WTC11 (cell line): Measurements from ENCODE around the gene PHACTR3. TPM values are rescaled to one million over a fixed set of nuclear protein-coding genes. Genes with fewer than 3 reads are reported as not detected.

Experiments used
- ATAC-seq: fragments of 200-7000 bp; cut with Tn5 transposase; 2 replicates; pipeline ENCODE4 v1.10.0; 2021; ENCODE audit warnings: mild to moderate bottlenecking, moderate library complexity
- CTCF ChIA-PET: fragments of 300-600 bp; sonication (Branson Sonifier 250); formaldehyde crosslinking; loops from one replicate; lab custom pipeline; 2021; ENCODE audit warnings: antibody characterized with exemption; lab: Charles Lee
- POLR2A ChIA-PET: fragments of 350-600 bp; sonication (Branson Sonifier 250); formaldehyde crosslinking; loops from one replicate; lab custom pipeline; 2021; ENCODE audit warnings: antibody characterized with exemption; lab: Charles Lee
- DNase-seq: peaks from one replicate; pipeline ENCODE4 v3.0.0; 2021; ENCODE audit warnings: low spot score
- H3K27ac Mint-ChIP-seq: 2 replicates; pipeline ENCODE4 v1.8.0; 2021; ENCODE audit warnings: mixed read lengths
- H3K27me3 Mint-ChIP-seq: 2 replicates; pipeline ENCODE4 v1.8.0; 2021; ENCODE audit warnings: low read depth, mild to moderate bottlenecking, moderate library complexity, mixed read lengths
- H3K36me3 Mint-ChIP-seq: 2 replicates; pipeline ENCODE4 v1.8.0; 2021; ENCODE audit warnings: mixed read lengths
- H3K4me1 Mint-ChIP-seq: 2 replicates; pipeline ENCODE4 v1.8.0; 2022; ENCODE audit warnings: mixed read lengths
- H3K4me3 Mint-ChIP-seq: 2 replicates; pipeline ENCODE4 v1.8.0; 2021; ENCODE audit warnings: mild to moderate bottlenecking, moderate library complexity, mixed read lengths
- H3K9me3 Mint-ChIP-seq: 2 replicates; pipeline ENCODE4 v1.8.0; 2021; ENCODE audit warnings: mixed read lengths
- CREM ChIP-seq: sonication (generic); formaldehyde crosslinking; IDR thresholded peaks from 2 replicates; pipeline ENCODE4 v1.8.1; 2022; ENCODE audit warnings: mild to moderate bottlenecking, missing genetic modification reagents, moderate library complexity
- EMX1 ChIP-seq: fragments of 250-450 bp; sonication (Bioruptor Pico); IDR thresholded peaks from 2 replicates; pipeline ENCODE4 v1.8.0; 2021; ENCODE audit warnings: mild to moderate bottlenecking
- FOXK1 ChIP-seq: sonication (generic); formaldehyde crosslinking; IDR thresholded peaks from 2 replicates; pipeline ENCODE4 v1.8.0; 2022; ENCODE audit warnings: mild to moderate bottlenecking, moderate library complexity, missing genetic modification reagents
- JAZF1 ChIP-seq: fragments of 250-450 bp; sonication (Bioruptor Pico); IDR thresholded peaks from 2 replicates; pipeline ENCODE4 v1.9.0; 2021; ENCODE audit warnings: moderate library complexity, mild to moderate bottlenecking, inconsistent platforms
- KAT7 ChIP-seq: sonication (generic); formaldehyde crosslinking; IDR thresholded peaks from 2 replicates; pipeline ENCODE4 v1.8.1; 2023; ENCODE audit warnings: missing genetic modification reagents, mild to moderate bottlenecking, borderline replicate concordance
- MYBL2 ChIP-seq: sonication (generic); formaldehyde crosslinking; IDR thresholded peaks from 2 replicates; pipeline ENCODE4 v1.8.1; 2023; ENCODE audit warnings: mild to moderate bottlenecking, moderate library complexity, missing genetic modification reagents
- PRRX2 ChIP-seq: fragments of 250-450 bp; sonication (Bioruptor Pico); IDR thresholded peaks from 2 replicates; pipeline ENCODE4 v1.8.0; 2021; ENCODE audit warnings: mild to moderate bottlenecking
- RORB ChIP-seq: fragments of 250-450 bp; sonication (Bioruptor Pico); IDR thresholded peaks from 2 replicates; pipeline ENCODE4 v1.9.0; 2021; ENCODE audit warnings: mild to moderate bottlenecking
- SMAD3 ChIP-seq: sonication (generic); formaldehyde crosslinking; IDR thresholded peaks from 2 replicates; pipeline ENCODE4 v1.8.0; 2022; ENCODE audit warnings: missing genetic modification reagents, mild to moderate bottlenecking, borderline replicate concordance
- SP1 ChIP-seq: sonication (generic); formaldehyde crosslinking; conservative IDR thresholded peaks from 2 replicates; pipeline ENCODE4 v1.8.1; 2022; ENCODE audit warnings: missing genetic modification reagents
- ZMAT4 ChIP-seq: fragments of 250-450 bp; sonication (Bioruptor Pico); IDR thresholded peaks from 2 replicates; pipeline ENCODE4 v1.9.0; 2021; ENCODE audit warnings: mild to moderate bottlenecking
- ZNF232 ChIP-seq: sonication (generic); formaldehyde crosslinking; IDR thresholded peaks from 2 replicates; pipeline ENCODE4 v1.8.0; 2022; ENCODE audit warnings: mild to moderate bottlenecking, missing genetic modification reagents
- ZNF396 ChIP-seq: fragments of 250-450 bp; sonication (Bioruptor Pico); IDR thresholded peaks from 2 replicates; pipeline ENCODE4 v1.8.0; 2021; ENCODE audit warnings: mild to moderate bottlenecking, moderate library complexity, borderline replicate concordance
- total RNA-seq: library from RNA; stranded (reverse); gene quantifications from 3 replicates; pipeline ENCODE4 v1.2.3, GENCODE V29; 2021
- TF ChIP-seq, protein P1 (sequence below): sonication (generic); formaldehyde crosslinking; IDR thresholded peaks from 2 replicates; pipeline ENCODE4 v1.8.0; 2022; ENCODE audit warnings: mild to moderate bottlenecking, missing genetic modification reagents
- TF ChIP-seq, protein P2 (sequence below): sonication (generic); formaldehyde crosslinking; IDR thresholded peaks from 2 replicates; pipeline ENCODE4 v1.8.1; 2023; ENCODE audit warnings: mild to moderate bottlenecking, missing genetic modification reagents, moderate library complexity
- TF ChIP-seq, protein P3 (sequence below): sonication (generic); formaldehyde crosslinking; IDR thresholded peaks from 2 replicates; pipeline ENCODE4 v1.8.0; 2023; ENCODE audit warnings: missing genetic modification reagents, mild to moderate bottlenecking, borderline replicate concordance
- TF ChIP-seq, protein P4 (sequence below): sonication (generic); formaldehyde crosslinking; IDR thresholded peaks from 2 replicates; pipeline ENCODE4 v1.8.1; 2022; ENCODE audit warnings: low read depth, mild to moderate bottlenecking, moderate library complexity, missing genetic modification reagents, borderline replicate concordance

PHACTR3 gene
- total RNA-seq, 1 experiment from 2014 or later, result 0.28 TPM

DNA sequence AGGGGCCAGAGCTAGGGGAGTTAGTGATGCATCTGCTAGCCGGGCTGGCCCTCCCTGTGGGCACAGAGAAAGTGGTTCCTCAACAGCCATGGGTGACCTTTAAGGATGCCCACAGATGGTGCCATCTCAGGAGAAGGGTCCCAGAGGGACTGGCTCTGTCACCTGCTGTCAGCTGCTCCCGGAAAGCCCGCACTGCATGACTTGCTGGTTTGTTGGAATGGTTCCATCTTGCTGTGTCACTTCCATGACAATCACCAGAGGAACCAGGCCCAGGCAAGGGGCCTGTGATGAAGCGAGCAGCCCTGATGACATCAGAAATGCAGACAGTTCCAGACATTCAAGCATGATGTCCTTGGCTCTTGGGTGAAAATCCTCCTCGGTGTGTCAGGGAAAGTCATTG lies 125.2 kb downstream of the PHACTR3 start (continued):
- TF ChIP-seq SMAD3 (CRISPR knock-in tag) (no peak), FOXK1 (CRISPR knock-in tag) (no peak), RORB (CRISPR knock-in tag) (no peak), ZNF396 (CRISPR knock-in tag) (no peak), KAT7 (CRISPR knock-in tag) (no peak), MYBL2 (CRISPR knock-in tag) (no peak)
- TF ChIP-seq, protein P1, sequence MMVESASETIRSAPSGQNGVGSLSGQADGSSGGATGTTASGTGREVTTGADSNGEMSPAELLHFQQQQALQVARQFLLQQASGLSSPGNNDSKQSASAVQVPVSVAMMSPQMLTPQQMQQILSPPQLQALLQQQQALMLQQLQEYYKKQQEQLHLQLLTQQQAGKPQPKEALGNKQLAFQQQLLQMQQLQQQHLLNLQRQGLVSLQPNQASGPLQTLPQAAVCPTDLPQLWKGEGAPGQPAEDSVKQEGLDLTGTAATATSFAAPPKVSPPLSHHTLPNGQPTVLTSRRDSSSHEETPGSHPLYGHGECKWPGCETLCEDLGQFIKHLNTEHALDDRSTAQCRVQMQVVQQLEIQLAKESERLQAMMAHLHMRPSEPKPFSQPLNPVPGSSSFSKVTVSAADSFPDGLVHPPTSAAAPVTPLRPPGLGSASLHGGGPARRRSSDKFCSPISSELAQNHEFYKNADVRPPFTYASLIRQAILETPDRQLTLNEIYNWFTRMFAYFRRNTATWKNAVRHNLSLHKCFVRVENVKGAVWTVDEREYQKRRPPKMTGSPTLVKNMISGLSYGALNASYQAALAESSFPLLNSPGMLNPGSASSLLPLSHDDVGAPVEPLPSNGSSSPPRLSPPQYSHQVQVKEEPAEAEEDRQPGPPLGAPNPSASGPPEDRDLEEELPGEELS (CRISPR knock-in tag), result no peak
- TF ChIP-seq, protein P2, sequence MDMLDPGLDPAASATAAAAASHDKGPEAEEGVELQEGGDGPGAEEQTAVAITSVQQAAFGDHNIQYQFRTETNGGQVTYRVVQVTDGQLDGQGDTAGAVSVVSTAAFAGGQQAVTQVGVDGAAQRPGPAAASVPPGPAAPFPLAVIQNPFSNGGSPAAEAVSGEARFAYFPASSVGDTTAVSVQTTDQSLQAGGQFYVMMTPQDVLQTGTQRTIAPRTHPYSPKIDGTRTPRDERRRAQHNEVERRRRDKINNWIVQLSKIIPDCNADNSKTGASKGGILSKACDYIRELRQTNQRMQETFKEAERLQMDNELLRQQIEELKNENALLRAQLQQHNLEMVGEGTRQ (CRISPR knock-in tag), result no peak

GRCh38 chr20:59730722-59731121 lies 126.4 kb downstream of the PHACTR3 start:
- ATAC-seq, result no peak
- POLR2A ChIA-PET, result no interaction called here

More at GRCh38 chr20:59730722-59731121, 126.4 kb downstream of the PHACTR3 start:
- H3K4me1 Mint-ChIP-seq, result no peaks in the 10 kb centered on the region; the same call in 1 of the 2 replicates
- H3K27ac Mint-ChIP-seq, result no peak overlapping the region
- H3K36me3 Mint-ChIP-seq, result no peaks in the 10 kb centered on the region
- peaks cover 27% of the 10 kb centered on the region for H3K27me3 Mint-ChIP-seq
- H3K9me3 Mint-ChIP-seq, result peaks cover 4% of the 10 kb centered on the region; the same call in 1 of the 2 replicates
- no peak for DNase-seq
- no peak overlapping the region for H3K4me3 Mint-ChIP-seq
- CTCF ChIA-PET, result no interaction called here
- TF ChIP-seq SMAD3 (CRISPR knock-in tag), result no peak
- TF ChIP-seq, protein P3, sequence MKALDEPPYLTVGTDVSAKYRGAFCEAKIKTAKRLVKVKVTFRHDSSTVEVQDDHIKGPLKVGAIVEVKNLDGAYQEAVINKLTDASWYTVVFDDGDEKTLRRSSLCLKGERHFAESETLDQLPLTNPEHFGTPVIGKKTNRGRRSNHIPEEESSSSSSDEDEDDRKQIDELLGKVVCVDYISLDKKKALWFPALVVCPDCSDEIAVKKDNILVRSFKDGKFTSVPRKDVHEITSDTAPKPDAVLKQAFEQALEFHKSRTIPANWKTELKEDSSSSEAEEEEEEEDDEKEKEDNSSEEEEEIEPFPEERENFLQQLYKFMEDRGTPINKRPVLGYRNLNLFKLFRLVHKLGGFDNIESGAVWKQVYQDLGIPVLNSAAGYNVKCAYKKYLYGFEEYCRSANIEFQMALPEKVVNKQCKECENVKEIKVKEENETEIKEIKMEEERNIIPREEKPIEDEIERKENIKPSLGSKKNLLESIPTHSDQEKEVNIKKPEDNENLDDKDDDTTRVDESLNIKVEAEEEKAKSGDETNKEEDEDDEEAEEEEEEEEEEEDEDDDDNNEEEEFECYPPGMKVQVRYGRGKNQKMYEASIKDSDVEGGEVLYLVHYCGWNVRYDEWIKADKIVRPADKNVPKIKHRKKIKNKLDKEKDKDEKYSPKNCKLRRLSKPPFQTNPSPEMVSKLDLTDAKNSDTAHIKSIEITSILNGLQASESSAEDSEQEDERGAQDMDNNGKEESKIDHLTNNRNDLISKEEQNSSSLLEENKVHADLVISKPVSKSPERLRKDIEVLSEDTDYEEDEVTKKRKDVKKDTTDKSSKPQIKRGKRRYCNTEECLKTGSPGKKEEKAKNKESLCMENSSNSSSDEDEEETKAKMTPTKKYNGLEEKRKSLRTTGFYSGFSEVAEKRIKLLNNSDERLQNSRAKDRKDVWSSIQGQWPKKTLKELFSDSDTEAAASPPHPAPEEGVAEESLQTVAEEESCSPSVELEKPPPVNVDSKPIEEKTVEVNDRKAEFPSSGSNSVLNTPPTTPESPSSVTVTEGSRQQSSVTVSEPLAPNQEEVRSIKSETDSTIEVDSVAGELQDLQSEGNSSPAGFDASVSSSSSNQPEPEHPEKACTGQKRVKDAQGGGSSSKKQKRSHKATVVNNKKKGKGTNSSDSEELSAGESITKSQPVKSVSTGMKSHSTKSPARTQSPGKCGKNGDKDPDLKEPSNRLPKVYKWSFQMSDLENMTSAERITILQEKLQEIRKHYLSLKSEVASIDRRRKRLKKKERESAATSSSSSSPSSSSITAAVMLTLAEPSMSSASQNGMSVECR (CRISPR knock-in tag), result no peak
- TF ChIP-seq, protein P4, sequence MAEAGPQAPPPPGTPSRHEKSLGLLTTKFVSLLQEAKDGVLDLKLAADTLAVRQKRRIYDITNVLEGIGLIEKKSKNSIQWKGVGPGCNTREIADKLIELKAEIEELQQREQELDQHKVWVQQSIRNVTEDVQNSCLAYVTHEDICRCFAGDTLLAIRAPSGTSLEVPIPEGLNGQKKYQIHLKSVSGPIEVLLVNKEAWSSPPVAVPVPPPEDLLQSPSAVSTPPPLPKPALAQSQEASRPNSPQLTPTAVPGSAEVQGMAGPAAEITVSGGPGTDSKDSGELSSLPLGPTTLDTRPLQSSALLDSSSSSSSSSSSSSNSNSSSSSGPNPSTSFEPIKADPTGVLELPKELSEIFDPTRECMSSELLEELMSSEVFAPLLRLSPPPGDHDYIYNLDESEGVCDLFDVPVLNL (CRISPR knock-in tag), result no peak
- TF ChIP-seq PRRX2 (CRISPR knock-in tag), result no peak
- TF ChIP-seq EMX1 (CRISPR knock-in tag), result no peak
- TF ChIP-seq SP1 (CRISPR knock-in tag), result no peak
- no peak for TF ChIP-seq FOXK1 (CRISPR knock-in tag)
- no peak for TF ChIP-seq JAZF1 (CRISPR knock-in tag)
- no peak for TF ChIP-seq KAT7 (CRISPR knock-in tag)
- TF ChIP-seq CREM (CRISPR knock-in tag), result no peak
- no peak for TF ChIP-seq ZMAT4 (CRISPR knock-in tag)
- no peak for TF ChIP-seq ZNF232 (CRISPR knock-in tag)
